IMR-90 (cell line): ENCODE results near the gene PRKAG2. TPM values are rescaled to one million over a fixed set of nuclear protein-coding genes. Genes with fewer than 3 reads are reported as not detected.

Experiments
- ATAC-seq: fragments of 200-7000 bp; cut with Tn5 transposase; 2 replicates; pipeline ENCODE4 v1.9.1; 2020; ENCODE audit warnings: low read depth, mild to moderate bottlenecking, moderate library complexity
- BruUV-seq: library from RNA; stranded (reverse); fragments of 400-500 nt; replicated peaks from 2 replicates; lab custom pipeline; 2021; lab: Mats Ljungman, UMichigan
- CTCF ChIA-PET: fragments of 300-600 bp; formaldehyde crosslinking; extraction: SDS; loops from one replicate; lab custom pipeline; 2021; ENCODE audit warnings: antibody characterized with exemption; lab: Yijun Ruan, JAX
- POLR2A ChIA-PET: fragments of 300-600 bp; sonication (Branson Sonifier 250); formaldehyde crosslinking; loops from one replicate; lab custom pipeline; 2022; ENCODE audit warnings: antibody characterized with exemption; ENCODE audit not compliant: unreplicated experiment; lab: Charles Lee
- DNase-seq: peaks from one replicate; pipeline ENCODE4 v3.0.0; 2013
- H2AFZ ChIP-seq: replicated peaks from 2 replicates; pipeline ENCODE3; 2013; ENCODE audit warnings: low read length, mild to moderate bottlenecking; ENCODE audit not compliant: poor library complexity
- H2AK5ac ChIP-seq: 2 replicates; pipeline ENCODE4 v1.6.1; 2013; ENCODE audit warnings: low read depth, low read length, inconsistent platforms
- H2AK9ac ChIP-seq: replicated peaks from 2 replicates; pipeline ENCODE3; 2013; ENCODE audit warnings: mild to moderate bottlenecking, low read depth, low read length, moderate library complexity; ENCODE audit not compliant: poor library complexity
- H2BK120ac ChIP-seq: 2 replicates; pipeline ENCODE4 v1.6.1; 2013; ENCODE audit warnings: low read depth, low read length, inconsistent platforms
- H2BK15ac ChIP-seq: 3 replicates; pipeline ENCODE4 v1.6.1; 2013; ENCODE audit warnings: low read depth, low read length, inconsistent platforms
- H2BK20ac ChIP-seq: 2 replicates; pipeline ENCODE4 v1.6.1; 2013; ENCODE audit warnings: low read depth, mild to moderate bottlenecking, inconsistent platforms, low read length, moderate library complexity
- H2BK5ac ChIP-seq: 2 replicates; pipeline ENCODE4 v1.6.1; 2013; ENCODE audit warnings: mild to moderate bottlenecking, low read depth, low read length, inconsistent platforms; ENCODE audit not compliant: poor library complexity, severe bottlenecking
- H3K14ac ChIP-seq: replicated peaks from 2 replicates; pipeline ENCODE4 v1.6.1; 2013; ENCODE audit warnings: low read depth, low read length, inconsistent platforms
- H3K18ac ChIP-seq: 2 replicates; pipeline ENCODE4 v1.6.1; 2013; ENCODE audit warnings: low read depth, low read length, control low read depth
- H3K23ac ChIP-seq: 2 replicates; pipeline ENCODE4 v1.6.1; 2013; ENCODE audit warnings: low read depth, low read length, inconsistent platforms
- H3K27ac ChIP-seq: 2 replicates; pipeline ENCODE4 v1.5.1; 2013; ENCODE audit warnings: mild to moderate bottlenecking, control low read depth, low read length; ENCODE audit not compliant: insufficient read depth
- H3K27me3 ChIP-seq: 2 replicates; pipeline ENCODE4 v1.6.1; 2013; ENCODE audit warnings: low read length; ENCODE audit not compliant: control insufficient read depth, insufficient read depth
- H3K36me3 ChIP-seq: 2 replicates; pipeline ENCODE4 v1.6.1; 2013; ENCODE audit warnings: low read length, mixed read lengths; ENCODE audit not compliant: control insufficient read depth, insufficient read depth
- H3K4ac ChIP-seq: 2 replicates; pipeline ENCODE4 v1.6.1; 2013; ENCODE audit warnings: low read depth, low read length, inconsistent platforms
- H3K4me1 ChIP-seq: 2 replicates; pipeline ENCODE4 v1.6.1; 2013; ENCODE audit warnings: low read length, mixed read lengths; ENCODE audit not compliant: control insufficient read depth, insufficient read depth
- H3K4me2 ChIP-seq: 2 replicates; pipeline ENCODE4 v1.6.1; 2013; ENCODE audit warnings: low read depth, mild to moderate bottlenecking, control low read depth, low read length, moderate library complexity
- H3K4me3 ChIP-seq: 2 replicates; pipeline ENCODE4 v1.5.1; 2013; ENCODE audit warnings: low read depth, mild to moderate bottlenecking, control low read depth, low read length, moderate library complexity; ENCODE audit not compliant: insufficient read depth
- H3K56ac ChIP-seq: 2 replicates; pipeline ENCODE4 v1.6.1; 2013; ENCODE audit warnings: low read length, inconsistent platforms; ENCODE audit not compliant: insufficient read depth; ENCODE audit errors: extremely low read depth
- H3K79me1 ChIP-seq, 2 experiments: 2 replicates each; pipeline ENCODE4 v1.6.1; 2013; ENCODE audit warnings: low read length in 2 of 2, inconsistent platforms in 1 of 2, low read depth in 1 of 2
- H3K9ac ChIP-seq: 2 replicates; pipeline ENCODE4 v1.6.1; 2013; ENCODE audit warnings: low read depth, low read length, control low read depth
- H3K9me1 ChIP-seq: 2 replicates; pipeline ENCODE4 v1.6.1; 2013; ENCODE audit warnings: low read length, inconsistent platforms; ENCODE audit not compliant: insufficient read depth
- H3K9me3 ChIP-seq: 2 replicates; pipeline ENCODE4 v1.6.1; 2013; ENCODE audit warnings: low read length; ENCODE audit not compliant: control insufficient read depth, insufficient read depth
- H4K20me1 ChIP-seq: 2 replicates; pipeline ENCODE4 v1.6.1; 2013; ENCODE audit warnings: low read length, inconsistent platforms; ENCODE audit not compliant: insufficient read depth
- H4K5ac ChIP-seq: 2 replicates; pipeline ENCODE4 v1.6.1; 2013; ENCODE audit warnings: mild to moderate bottlenecking, low read depth, low read length, control low read depth
- H4K8ac ChIP-seq, 2 experiments: 2 replicates each; pipeline ENCODE4 v1.6.1; 2013; ENCODE audit warnings: low read depth in 2 of 2, low read length in 2 of 2, control low read depth in 1 of 2, inconsistent platforms in 1 of 2
- H4K91ac ChIP-seq: 2 replicates; pipeline ENCODE4 v1.6.1; 2013; ENCODE audit warnings: low read depth, low read length, inconsistent platforms; ENCODE audit not compliant: insufficient read depth
- CEBPB ChIP-seq: IDR thresholded peaks from 2 replicates; pipeline ENCODE4 v1.6.1; 2012; ENCODE audit warnings: low read depth, low read length, improper control_type of control experiment
- CTCF ChIP-seq: conservative IDR thresholded peaks from 2 replicates; pipeline ENCODE4 v1.5.1; 2012; ENCODE audit warnings: mild to moderate bottlenecking, low read depth, low read length, improper control_type of control experiment
- ELK1 ChIP-seq: fragments of 150-350 bp; IDR thresholded peaks from 2 replicates; pipeline ENCODE4 v1.6.1; 2016; ENCODE audit warnings: low read depth, mild to moderate bottlenecking, low read length, moderate library complexity, borderline replicate concordance
- MAFK ChIP-seq: IDR thresholded peaks from 2 replicates; pipeline ENCODE4 v1.6.1; 2012; ENCODE audit warnings: low read depth, low read length, improper control_type of control experiment
- MAZ ChIP-seq: IDR thresholded peaks from 2 replicates; pipeline ENCODE4 v1.6.1; 2012; ENCODE audit warnings: low read depth, mild to moderate bottlenecking, low read length, improper control_type of control experiment, moderate library complexity, borderline replicate concordance
- MXI1 ChIP-seq: IDR thresholded peaks from 2 replicates; pipeline ENCODE4 v1.6.1; 2012; ENCODE audit warnings: low read depth, mild to moderate bottlenecking, low read length, moderate library complexity, borderline replicate concordance
- NFE2L2 ChIP-seq: fragments of 150-350 bp; IDR thresholded peaks from 2 replicates; pipeline ENCODE4 v1.6.1; 2016; ENCODE audit warnings: low read depth, mild to moderate bottlenecking, low read length
- POLR2A ChIP-seq: IDR thresholded peaks from 2 replicates; pipeline ENCODE4 v1.6.1; 2012; ENCODE audit warnings: mild to moderate bottlenecking, low read depth, low read length
- RAD21 ChIP-seq: IDR thresholded peaks from 2 replicates; pipeline ENCODE4 v1.6.1; 2012; ENCODE audit warnings: low read length, improper control_type of control experiment
- RFX5 ChIP-seq: IDR thresholded peaks from 2 replicates; pipeline ENCODE4 v1.8.0; 2012; ENCODE audit warnings: low read depth, mild to moderate bottlenecking, low read length, moderate library complexity
- SMC3 ChIP-seq: fragments of 150-350 bp; IDR thresholded peaks from 2 replicates; pipeline ENCODE4 v1.6.1; 2016; ENCODE audit warnings: low read depth, mild to moderate bottlenecking, antibody characterized with exemption, low read length, moderate library complexity
- WGBS, 2 experiments: methylation state at CpG; one replicate each; pipeline versions ENCODE4 v1.1.5 to v1.1.7; 2013; ENCODE audit warnings: missing lambda C conversion rate in 2 of 2; ENCODE audit not compliant: insufficient read length in 1 of 2; ENCODE audit errors: extremely low coverage in 2 of 2; 5-methylcytosine and 5-hydroxymethylcytosine counted together
- dilution Hi-C: fragments of 300-500 bp; cut with HindIII; formaldehyde crosslinking; loops from one replicate; pipeline ENCODE4 v1.14.3; 2018; ENCODE audit warnings: low sequenced_read_pairs; ENCODE audit not compliant: unreplicated experiment
- in situ Hi-C: fragments of 300-500 bp; cut with MboI; formaldehyde crosslinking; loops from 3 replicates; pipeline ENCODE4 v1.14.3; 2019; ENCODE audit warnings: low sequenced_read_pairs, inconsistent platforms, mixed read lengths
- intact Hi-C: fragments of 100-400 bp; cut with micrococcal nuclease; formaldehyde crosslinking; loops from 2 replicates; pipeline ENCODE4 v1.10.0; 2022
- polyA plus RNA-seq, 3 experiments: library from polyadenylated mRNA; depleted of rRNA; stranded (reverse); fragments of >200 nt; gene quantifications; 2 replicates each; pipeline ENCODE4 v1.2.3, GENCODE V29; 2012; ENCODE audit warnings: low replicate concordance in 1 of 3
- total RNA-seq: library from RNA; depleted of rRNA; stranded (reverse); fragments of >200 nt; gene quantifications from 2 replicates; pipeline ENCODE4 v1.2.3, GENCODE V29; 2012

Gene PRKAG2
- total and polyA plus RNA-seq, 2 of the 4 experiments (the other 2 are of a cell fraction) = 15.4 to 21.6 TPM

- TF ChIP-seq NFE2L2 (no peak), RAD21 (no peak), POLR2A (no peak), ELK1 (no peak)
These were observed 136.6 kb downstream of the PRKAG2 start (continued) for GRCh38 chr7:151740081-151740851.

- no peak overlapping the region for H2BK5ac ChIP-seq
- no peak overlapping the region for H3K4me3 ChIP-seq
- no peak overlapping the region for H2AK9ac ChIP-seq
- H3K27ac ChIP-seq = no peak overlapping the region
- no peak overlapping the region for H4K8ac ChIP-seq
- 0 out of 2 replicates have a peak overlapping the region, but pooled peaks have one; percentile 21 for H2BK120ac ChIP-seq
- H2BK20ac ChIP-seq = no peak overlapping the region
- H3K4me2 ChIP-seq = no peak overlapping the region
- H2AK5ac ChIP-seq = no peak overlapping the region; the same call in 1 of the 2 replicates
- H3K23ac ChIP-seq = no peak overlapping the region
- H3K56ac ChIP-seq = no peak overlapping the region
- H3K9me3 ChIP-seq = no peaks in the 10 kb centered on the region
- no peak overlapping the region for H2AFZ ChIP-seq
- BruUV-seq = no TSS peak
- no peaks in the 10 kb centered on the region for H3K36me3 ChIP-seq
- H2BK15ac ChIP-seq = 0 out of 3 replicates have a peak overlapping the region, but pooled peaks have one; percentile 33
- ChIA-PET POLR2A (no interaction called here), CTCF (no interaction called here)
- H3K27me3 ChIP-seq = no peaks in the 10 kb centered on the region
- H3K14ac ChIP-seq = 0 out of 2 replicates have a peak overlapping the region, but pooled peaks have one; percentile 25
- H3K4ac ChIP-seq = 0 out of 2 replicates have a peak overlapping the region, but pooled peaks have one; percentile 3
- ATAC-seq (no peak), DNase-seq (no peak)
- in situ Hi-C loops (no loop called here), dilution Hi-C loops (no loop called here), intact Hi-C loops (no loop called here)
- no peak overlapping the region for H3K18ac ChIP-seq
- 100% methylated on average over 1 of the region's 10 CpGs; no CpG with 5 or more reads in 1 of the 2 experiments for WGBS, 2 experiments
- no peaks in the 10 kb centered on the region for H4K20me1 ChIP-seq
- no peak overlapping the region for H3K9ac ChIP-seq
- peaks cover 8% of the 10 kb centered on the region; the same call in 1 of the 2 replicates for H3K9me1 ChIP-seq
- H3K4me1 ChIP-seq = peaks cover 31% of the 10 kb centered on the region
- H4K5ac ChIP-seq = no peak overlapping the region
- peaks cover 0 to 9% of the 10 kb centered on the region in 2 experiments; a peak in 1 of 4 replicates for H3K79me1 ChIP-seq
- H4K91ac ChIP-seq = 0 out of 2 replicates have a peak overlapping the region, but pooled peaks have one; percentile 12
- TF ChIP-seq CTCF (no peak), MXI1 (no peak), CEBPB (no peak), ELK1 (no peak), RFX5 (no peak), SMC3 (no peak), MAZ (no peak), NFE2L2 (no peak), MAFK (no peak)
These were observed 138.0 kb downstream of the PRKAG2 start for GRCh38 chr7:151738925-151739324.
